ENCODE data around the gene DAP.

GRCh38 chr5:10645671-10646070, 115.4 kb downstream of the DAP start:
- no peak for TF ChIP-seq CTCF (IDR thresholded peaks at IDR 0.05)
- no peak for TF ChIP-seq POLR2A (IDR thresholded peaks at IDR 0.05)

Measured in thyroid gland (tissue), 4 donors.